ENCODE measurements around the gene SCARB1. TPM values are rescaled to one million over a fixed set of nuclear protein-coding genes. Genes with fewer than 3 reads are reported as not detected.

SCARB1 gene
- total and polyA plus RNA-seq, 9 of the 15 experiments (the other 6 are each of a cell fraction or from before 2014, with no cell fraction given): 0.56 to 157 (median 52.8) TPM

- ChIA-PET CTCF (ENCODE audit: low intra/inter-chr PET ratio) (no interaction called here), POLR2A (interaction anchor here (0.6 kb wide), 1 partner anchor 11 kb away, joined by 3 read pairs; no protein-coding TSS in a partner anchor)
- Histone ChIP-seq H2AFZ (ENCODE audit: low read depth, low read length) (no peak overlapping the region), H4K20me1 (replicated peaks; ENCODE audit: control insufficient read depth, insufficient read depth, low read length) (peaks cover 4% of the 10 kb centered on the region; the same call in 1 of the 2 replicates), H3K9me1 (ENCODE audit: control insufficient read depth, insufficient read depth, low read length) (no peaks in the 10 kb centered on the region), H3K36me3 (ENCODE audit: control insufficient read depth, insufficient read depth, low read length) (no peaks in the 10 kb centered on the region), H3K9me3 (replicated peaks; ENCODE audit: control insufficient read depth, insufficient read depth, low read depth, low read length) (peaks cover 10% of the 10 kb centered on the region), H3K4me1 (replicated peaks in 1 of 2; ENCODE audit: control insufficient read depth in 2 of 2, insufficient read depth in 2 of 2, low read length in 2 of 2) (peaks cover 0 to 4% of the 10 kb centered on the region in 2 experiments; a peak in 1 of 5 replicates), H3K27me3 (ENCODE audit: control insufficient read depth in 2 of 2, insufficient read depth in 2 of 2, low read length in 2 of 2) (peaks cover 52 to 89% of the 10 kb centered on the region in 2 experiments), H3K4me2 (ENCODE audit: insufficient read depth, low read length) (no peak overlapping the region), H3K79me2 (ENCODE audit: control insufficient read depth, insufficient read depth, low read length) (no peaks in the 10 kb centered on the region), H3K27ac (ENCODE audit: extremely low read depth, low read depth, low read length) (no peak overlapping the region), H3K4me3 (no peak overlapping the region), H3K9ac (ENCODE audit: insufficient read depth in 1 of 2, low read depth in 2 of 2, low read length in 2 of 2) (no peak overlapping the region)
- FAIRE-seq (no peak), ATAC-seq (no peak), DNase-seq (ENCODE audit: extremely low read depth in 1 of 4, low spot score in 3 of 4) (no peak)
- BruUV-seq (replicated peaks): no TSS peak
- WGBS (ENCODE audit: insufficient coverage, low coverage, missing lambda C conversion rate): 5% methylated on average over 9 of the region's 10 CpGs
- intact Hi-C loops (cut with micrococcal nuclease): loop anchor here (5.0 kb wide), 2 partner anchors 185 to 715 kb away; partner anchors contain the start of gene NCOR2
- in situ Hi-C loops (cut with MboI): no loop called here
- TF ChIP-seq ZNF12 (CRISPR knock-in tag; IDR thresholded peaks at IDR 0.05): peak; percentile 98
- no peak for TF ChIP-seq E2F5 (CRISPR knock-in tag; IDR thresholded peaks at IDR 0.05)
- no peak for TF ChIP-seq RBM15 (IDR thresholded peaks at IDR 0.05; ENCODE audit: insufficient read depth, low read length)
- no peak for TF ChIP-seq FOXP4 (CRISPR knock-in tag; IDR thresholded peaks at IDR 0.05; ENCODE audit: borderline replicate concordance)
- no peak for TF ChIP-seq DEAF1 (CRISPR knock-in tag; IDR thresholded peaks at IDR 0.05)
- TF ChIP-seq BCOR (IDR thresholded peaks at IDR 0.05): 0 out of 2 replicates have a peak, but pooled peaks have one; percentile 18
- no peak for TF ChIP-seq ATF6 (CRISPR knock-in tag; IDR thresholded peaks at IDR 0.05)
- TF ChIP-seq ZNF655 (CRISPR knock-in tag; IDR thresholded peaks at IDR 0.05): no peak
- peak; percentile 16 for TF ChIP-seq RBM25 (IDR thresholded peaks at IDR 0.05; ENCODE audit: low read depth, low read length, severe bottlenecking)
- TF ChIP-seq SMARCC2 (IDR thresholded peaks at IDR 0.05; ENCODE audit: low read depth): no peak
These were observed 111.0 kb downstream of the SCARB1 start for GRCh38 chr12:124752437-124753227.
